Mucosa of descending colon (tissue), 3 donors: Measurements from ENCODE around the gene RNF181. TPM values are rescaled to one million over a fixed set of nuclear protein-coding genes. Genes with fewer than 3 reads are reported as not detected.

Source experiments
- ATAC-seq: fragments of 200-7000 bp; cut with Tn5 transposase; one replicate; pipeline ENCODE4 v1.9.1; 2020; ENCODE audit warnings: mild to moderate bottlenecking, moderate library complexity
- DNase-seq, 3 donors: peaks; one replicate each; pipeline ENCODE4 v3.0.0-alpha.2; 2020
- H3K36me3 ChIP-seq: fragments of 200-600 bp; one replicate; pipeline ENCODE4 v1.8.0; 2021; ENCODE audit warnings: low read depth, mild to moderate bottlenecking
- H3K4me1 ChIP-seq: fragments of 200-600 bp; one replicate; pipeline ENCODE4 v1.8.0; 2021; ENCODE audit warnings: low read depth, mild to moderate bottlenecking
- H3K4me3 ChIP-seq: fragments of 200-600 bp; one replicate; pipeline ENCODE4 v1.8.0; 2021; ENCODE audit warnings: mild to moderate bottlenecking
- H3K9me3 ChIP-seq: fragments of 200-600 bp; one replicate; pipeline ENCODE4 v1.8.0; 2021; ENCODE audit warnings: mild to moderate bottlenecking
- intact Hi-C, 2 donors: fragments of 100-400 bp; cut with DNase I in 1 of 2; cut with micrococcal nuclease in 1 of 2; formaldehyde crosslinking; loops; one replicate each; pipeline versions ENCODE4 v1.11.0 to v1.11.1; 2022; cut with DNase I, micrococcal nuclease
- total RNA-seq, 3 donors: library from RNA; stranded (reverse); fragmentation: NEBNext Ultra II Directional in 2 of 3; extraction: Animal tissue kit (Norgen Biotek cat#: 25700) in 2 of 3; gene quantifications; one replicate each; pipeline versions ENCODE4 v1.2.1 to v1.2.4, GENCODE V29; 2021 to 2023
- TF ChIP-seq, protein P1 (sequence below): fragments of 200-600 bp; IDR thresholded peaks from one replicate; pipeline ENCODE4 v1.8.0; 2022; ENCODE audit warnings: antibody characterized with exemption, mild to moderate bottlenecking
- donor health status: DM: no; HTN: no; CAD: no; lungs with moderate emphysema.
- donor health status: DM: no; HTN: no; CAD: no.
- donor health status: DM: no; HTN: yes; CAD: no.

Gene RNF181
- total RNA-seq, 3 donors from 2014 or later = 73.7 to 89.5 (median 80.8) TPM

DNA sequence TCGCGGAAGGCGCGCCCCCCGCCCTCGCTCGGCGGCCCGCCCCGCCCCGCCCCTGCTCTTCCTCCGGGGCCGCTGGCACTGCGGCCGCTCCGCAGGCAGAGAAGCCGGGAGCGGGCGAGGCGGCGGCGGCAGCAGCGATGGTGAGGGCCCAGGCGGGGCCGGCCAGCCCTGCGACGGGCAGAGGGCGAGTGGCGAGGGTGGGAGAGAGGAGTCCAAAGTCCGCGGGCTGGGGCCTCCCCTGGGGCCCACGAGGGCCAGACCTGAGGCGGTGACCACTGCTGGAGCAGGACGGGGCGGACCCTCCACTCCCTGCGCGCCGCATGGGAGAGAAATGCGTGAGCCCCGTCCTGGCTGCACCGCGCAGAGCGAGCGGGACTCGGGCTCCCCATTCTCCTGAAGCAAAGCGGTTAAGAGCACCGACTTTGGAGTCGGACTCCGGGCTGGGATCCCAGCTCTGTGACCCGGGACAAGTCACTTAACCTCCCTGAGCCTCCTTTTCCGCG, 11.1 kb upstream of the RNF181 start, which contains the start of gene VAMP5:
Gene VAMP5, plus strand, starts transcription at position 78 of the 503 bp plus-strand sequence. Its CDS starts 60 bp downstream, at position 138.
- intact Hi-C loops = no loop called here
- TF ChIP-seq, protein P1, sequence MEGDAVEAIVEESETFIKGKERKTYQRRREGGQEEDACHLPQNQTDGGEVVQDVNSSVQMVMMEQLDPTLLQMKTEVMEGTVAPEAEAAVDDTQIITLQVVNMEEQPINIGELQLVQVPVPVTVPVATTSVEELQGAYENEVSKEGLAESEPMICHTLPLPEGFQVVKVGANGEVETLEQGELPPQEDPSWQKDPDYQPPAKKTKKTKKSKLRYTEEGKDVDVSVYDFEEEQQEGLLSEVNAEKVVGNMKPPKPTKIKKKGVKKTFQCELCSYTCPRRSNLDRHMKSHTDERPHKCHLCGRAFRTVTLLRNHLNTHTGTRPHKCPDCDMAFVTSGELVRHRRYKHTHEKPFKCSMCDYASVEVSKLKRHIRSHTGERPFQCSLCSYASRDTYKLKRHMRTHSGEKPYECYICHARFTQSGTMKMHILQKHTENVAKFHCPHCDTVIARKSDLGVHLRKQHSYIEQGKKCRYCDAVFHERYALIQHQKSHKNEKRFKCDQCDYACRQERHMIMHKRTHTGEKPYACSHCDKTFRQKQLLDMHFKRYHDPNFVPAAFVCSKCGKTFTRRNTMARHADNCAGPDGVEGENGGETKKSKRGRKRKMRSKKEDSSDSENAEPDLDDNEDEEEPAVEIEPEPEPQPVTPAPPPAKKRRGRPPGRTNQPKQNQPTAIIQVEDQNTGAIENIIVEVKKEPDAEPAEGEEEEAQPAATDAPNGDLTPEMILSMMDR = no peak
- peaks cover 24% of the 10 kb centered on the region for H3K4me1 ChIP-seq

GRCh38 chr2:85584857-85585780, 10.4 kb upstream of the RNF181 start:
- no peak overlapping the region for H3K4me3 ChIP-seq
- peak; percentile 87 for ATAC-seq

More for the DNA sequence above, 11.1 kb upstream of the RNF181 start, which contains the start of gene VAMP5:
- peak within 1 kb of the TSS; percentile 19 for H3K4me3 ChIP-seq
- H3K36me3 ChIP-seq = no peaks in the 10 kb centered on the region
- no peaks in the 10 kb centered on the region for H3K9me3 ChIP-seq
- ATAC-seq (peak; percentile 58), DNase-seq (peak; percentile 57 to 75 (median 68))

GRCh38 chr2:85585781-85586105, 9.8 kb upstream of the RNF181 start:
- peaks cover 19% of the 10 kb centered on the region for H3K4me1 ChIP-seq
- H3K9me3 ChIP-seq = no peaks in the 10 kb centered on the region
- intact Hi-C loops = no loop called here
- DNase-seq (no peak), ATAC-seq (peak; percentile 40)
- H3K4me3 ChIP-seq = no peak overlapping the region
- TF ChIP-seq, protein P1 = no peak
- no peaks in the 10 kb centered on the region for H3K36me3 ChIP-seq

More at GRCh38 chr2:85584857-85585780, 10.4 kb upstream of the RNF181 start:
- peaks cover 19% of the 10 kb centered on the region for H3K4me1 ChIP-seq
- no peaks in the 10 kb centered on the region for H3K36me3 ChIP-seq
- H3K9me3 ChIP-seq = no peaks in the 10 kb centered on the region
- peak; percentile 46 to 56 (median 49) for DNase-seq
- TF ChIP-seq, protein P1 = no peak
- intact Hi-C loops = no loop called here

- no peaks in the 10 kb centered on the region for H3K9me3 ChIP-seq
- H3K4me3 ChIP-seq = no peak overlapping the region
- intact Hi-C loops = no loop called here
- TF ChIP-seq, protein P1 = no peak
- ATAC-seq = no peak
- DNase-seq = no peak
- peaks cover 17% of the 10 kb centered on the region for H3K4me1 ChIP-seq
- no peaks in the 10 kb centered on the region for H3K36me3 ChIP-seq
Observed at GRCh38 chr2:85588236-85588635, 7.3 kb upstream of the RNF181 start.

- no peaks in the 10 kb centered on the region for H3K36me3 ChIP-seq
- DNase-seq (no peak), ATAC-seq (no peak)
- peaks cover 16% of the 10 kb centered on the region for H3K4me1 ChIP-seq
- intact Hi-C loops = no loop called here
- TF ChIP-seq, protein P1 = no peak
- H3K4me3 ChIP-seq = no peak overlapping the region
- H3K9me3 ChIP-seq = no peaks in the 10 kb centered on the region
Observed at GRCh38 chr2:85588645-85589044, 6.9 kb upstream of the RNF181 start.
